ENCODE results near the gene FARSA. TPM values are rescaled to one million over a fixed set of nuclear protein-coding genes. Genes with fewer than 3 reads are reported as not detected.
A peak's percentile ranks its signal among the peaks of the same experiment; 100 is the strongest.
"Not testable (repeated sequence)": the region's sequence is repeated elsewhere in the genome, so short reads cannot be mapped to it uniquely, and the experiment has no call there.

Gene FARSA
- total RNA-seq, 2 experiments from 2014 or later = 109 to 110 TPM

GRCh38 chr19:12967907-12968306 is 34.4 kb upstream of the FARSA start:
- ChIA-PET CTCF (interaction anchor here (0.6 to 6.9 kb wide), 6 partner anchors 10 to 219 kb away, joined by 3 to 107 read pairs (median 6); no protein-coding TSS in a partner anchor), POLR2A (interaction anchor here (0.6 kb wide), 2 partner anchors 36 to 1238 kb away, joined by 3 to 4 read pairs; partner anchors contain the start of gene ADGRL1)
- no peak overlapping the region for H3K4me3 Mint-ChIP-seq

GRCh38 chr19:12965812-12966135 is 32.3 kb upstream of the FARSA start:
- no peaks in the 10 kb centered on the region for H3K27me3 Mint-ChIP-seq
- H3K4me1 Mint-ChIP-seq (ENCODE audit: low read depth) = peaks cover 13% of the 10 kb centered on the region
- no peak for DNase-seq
- no peaks in the 10 kb centered on the region for H3K9me3 Mint-ChIP-seq
- ChIA-PET CTCF (interaction anchor here (0.8 to 6.9 kb wide), 69 partner anchors 11 to 1123 kb away, joined by 3 to 107 read pairs (median 5); partner anchors contain the start of genes CALR, DNASE2, FARSA and GADD45GIP1), POLR2A (interaction anchor here (0.6 to 1.6 kb wide), 6 partner anchors 9 to 190 kb away, joined by 3 to 10 read pairs (median 4); partner anchors contain the start of genes CALR and FARSA)
- no peaks in the 10 kb centered on the region for H3K36me3 Mint-ChIP-seq
- no peak overlapping the region for H3K27ac Mint-ChIP-seq
- intact Hi-C loops (cut with micrococcal nuclease) = loop anchor here (1.0 to 2.0 kb wide), 2 partner anchors 33 to 80 kb away; partner anchors contain the start of gene FARSA
- H3K4me3 Mint-ChIP-seq = peak overlapping the region; percentile 54

More at GRCh38 chr19:12967907-12968306, 34.4 kb upstream of the FARSA start:
- Mint-ChIP-seq H3K4me1 (ENCODE audit: low read depth) (peaks cover 13% of the 10 kb centered on the region), H3K36me3 (no peaks in the 10 kb centered on the region), H3K27ac (no peak overlapping the region), H3K9me3 (no peaks in the 10 kb centered on the region), H3K27me3 (no peaks in the 10 kb centered on the region)
- no peak for DNase-seq
- intact Hi-C loops (cut with micrococcal nuclease) = no loop called here

GRCh38 chr19:12965017-12965811 is 31.7 kb upstream of the FARSA start:
- DNase-seq = peak; percentile 91
- Mint-ChIP-seq H3K9me3 (no peaks in the 10 kb centered on the region), H3K4me1 (ENCODE audit: low read depth) (peaks cover 10% of the 10 kb centered on the region), H3K27ac (peak overlapping the region; percentile 81), H3K36me3 (no peaks in the 10 kb centered on the region), H3K4me3 (peak overlapping the region; percentile 86), H3K27me3 (no peaks in the 10 kb centered on the region)
- ChIA-PET POLR2A (interaction anchor here (0.6 to 1.6 kb wide), 6 partner anchors 9 to 190 kb away, joined by 3 to 10 read pairs (median 4); partner anchors contain the start of genes CALR and FARSA), CTCF (interaction anchor here (0.6 to 6.9 kb wide), 70 partner anchors 11 to 1124 kb away, joined by 3 to 107 read pairs (median 4); partner anchors contain the start of genes CALR, DNASE2, FARSA and GADD45GIP1)
- intact Hi-C loops (cut with micrococcal nuclease) = loop anchor here (1.0 to 2.0 kb wide), 2 partner anchors 32 to 80 kb away; partner anchors contain the start of gene FARSA

- no peaks in the 10 kb centered on the region for H3K27me3 Mint-ChIP-seq
- DNase-seq = no peak
- peaks cover 6% of the 10 kb centered on the region for H3K36me3 Mint-ChIP-seq
- no peaks in the 10 kb centered on the region for H3K9me3 Mint-ChIP-seq
- ChIA-PET POLR2A (interaction anchor here (0.8 kb wide), 1 partner anchor 69 kb away, joined by 3 read pairs; the partner anchor contains the start of gene GCDH), CTCF (interaction anchor here (1.0 to 1.5 kb wide), 4 partner anchors 18 to 134 kb away, joined by 3 to 6 read pairs (median 4); no protein-coding TSS in a partner anchor)
- H3K4me3 Mint-ChIP-seq = no peak overlapping the region
- H3K27ac Mint-ChIP-seq = no peak overlapping the region
- peaks cover 17% of the 10 kb centered on the region for H3K4me1 Mint-ChIP-seq (ENCODE audit: low read depth)
- intact Hi-C loops (cut with micrococcal nuclease) = no loop called here
Measured at GRCh38 chr19:12959481-12959880, 26.0 kb upstream of the FARSA start.

- not testable (repeated sequence) for DNase-seq, H3K27me3 Mint-ChIP-seq, H3K9me3 Mint-ChIP-seq
- intact Hi-C loops (cut with micrococcal nuclease) = loop anchor here (1.0 kb wide), 1 partner anchor 18 kb away; no protein-coding TSS in a partner anchor
- Mint-ChIP-seq H3K4me1 (ENCODE audit: low read depth) (peaks cover 36% of the 10 kb centered on the region), H3K36me3 (peaks cover 19% of the 10 kb centered on the region), H3K27ac (peak overlapping the region; percentile 94), H3K4me3 (peak overlapping the region; percentile 88)
- ChIA-PET CTCF (interaction anchor here (5.7 kb wide), 1 partner anchor 8 kb away, joined by 64 read pairs; no protein-coding TSS in a partner anchor), POLR2A (interaction anchor here (0.7 to 3.1 kb wide), 2 partner anchors 11 to 90 kb away, joined by 3 to 17 read pairs; partner anchors contain the start of gene RAD23A)
Measured at GRCh38 chr19:12957389-12957952, 24.0 kb upstream of the FARSA start.

GRCh38 chr19:12956446-12957388 is 23.2 kb upstream of the FARSA start, which contains the start of gene GADD45GIP1:
Gene GADD45GIP1 (minus strand): TSS chr19:12957223. CDS start chr19:12957212, 11 bp downstream.
- peak; percentile 90 for DNase-seq
- H3K9me3 Mint-ChIP-seq = no peaks in the 10 kb centered on the region
- intact Hi-C loops (cut with micrococcal nuclease) = loop anchor here (1.0 kb wide), 1 partner anchor 17 kb away; no protein-coding TSS in a partner anchor
- H3K4me1 Mint-ChIP-seq (ENCODE audit: low read depth) = peaks cover 39% of the 10 kb centered on the region
- peak within 1 kb of the TSS; percentile 88 for H3K4me3 Mint-ChIP-seq
- no peaks in the 10 kb centered on the region for H3K27me3 Mint-ChIP-seq
- peaks cover 24% of the 10 kb centered on the region for H3K36me3 Mint-ChIP-seq
- POLR2A ChIA-PET = interaction anchor here (0.6 to 3.1 kb wide), 4 partner anchors 8 to 92 kb away, joined by 3 to 17 read pairs (median 4); partner anchors contain the start of genes CALR and RAD23A
- CTCF ChIA-PET = interaction anchor here (5.7 kb wide), 1 partner anchor 9 kb away, joined by 64 read pairs; no protein-coding TSS in a partner anchor
- peak within 1 kb of the TSS; percentile 94 for H3K27ac Mint-ChIP-seq

GRCh38 chr19:12955996-12956395 is 22.5 kb upstream of the FARSA start:
- intact Hi-C loops (cut with micrococcal nuclease) = no loop called here
- H3K4me3 Mint-ChIP-seq = peak overlapping the region; percentile 88
- no peaks in the 10 kb centered on the region for H3K9me3 Mint-ChIP-seq
- H3K27me3 Mint-ChIP-seq = no peaks in the 10 kb centered on the region
- ChIA-PET CTCF (interaction anchor here (0.7 to 5.7 kb wide), 2 partner anchors 9 to 105 kb away, joined by 3 to 64 read pairs; no protein-coding TSS in a partner anchor), POLR2A (interaction anchor here (1.0 to 3.1 kb wide), 3 partner anchors 9 to 18 kb away, joined by 3 to 17 read pairs (median 6); partner anchors contain the start of genes CALR and RAD23A)
- H3K27ac Mint-ChIP-seq = peak overlapping the region; percentile 77
- no peak for DNase-seq
- peaks cover 31% of the 10 kb centered on the region for H3K36me3 Mint-ChIP-seq
- peaks cover 41% of the 10 kb centered on the region for H3K4me1 Mint-ChIP-seq (ENCODE audit: low read depth)

- H3K4me3 Mint-ChIP-seq = peak overlapping the region; percentile 88
- peaks cover 41% of the 10 kb centered on the region for H3K4me1 Mint-ChIP-seq (ENCODE audit: low read depth)
- peaks cover 35% of the 10 kb centered on the region for H3K36me3 Mint-ChIP-seq
- intact Hi-C loops (cut with micrococcal nuclease); H3K27me3 Mint-ChIP-seq; H3K9me3 Mint-ChIP-seq; DNase-seq: not testable (repeated sequence)
- POLR2A ChIA-PET = interaction anchor here (1.5 to 3.1 kb wide), 3 partner anchors 9 to 65 kb away, joined by 3 to 17 read pairs (median 6); partner anchors contain the start of genes CALR, GCDH and RAD23A
- CTCF ChIA-PET = interaction anchor here (0.7 to 5.7 kb wide), 2 partner anchors 10 to 105 kb away, joined by 3 to 64 read pairs; no protein-coding TSS in a partner anchor
- H3K27ac Mint-ChIP-seq = peak overlapping the region; percentile 77
Measured at GRCh38 chr19:12955575-12955974, 22.1 kb upstream of the FARSA start.

- DNase-seq = peak; percentile 16
- peaks cover 42% of the 10 kb centered on the region for H3K4me1 Mint-ChIP-seq (ENCODE audit: low read depth)
- H3K27ac Mint-ChIP-seq = peak overlapping the region; percentile 77
- ChIA-PET CTCF (interaction anchor here (1.5 to 5.7 kb wide), 3 partner anchors 11 to 139 kb away, joined by 6 to 64 read pairs (median 7); no protein-coding TSS in a partner anchor), POLR2A (interaction anchor here (1.5 to 3.1 kb wide), 2 partner anchors 8 to 64 kb away, joined by 3 to 17 read pairs; partner anchors contain the start of genes GCDH and RAD23A)
- H3K27me3 Mint-ChIP-seq = no peaks in the 10 kb centered on the region
- no peaks in the 10 kb centered on the region for H3K9me3 Mint-ChIP-seq
- intact Hi-C loops (cut with micrococcal nuclease) = no loop called here
- H3K4me3 Mint-ChIP-seq = peak overlapping the region; percentile 88
- H3K36me3 Mint-ChIP-seq = peaks cover 44% of the 10 kb centered on the region
Measured at GRCh38 chr19:12954612-12954962, 21.1 kb upstream of the FARSA start.

- POLR2A ChIA-PET = interaction anchor here (1.5 to 3.1 kb wide), 2 partner anchors 7 to 63 kb away, joined by 3 to 17 read pairs; partner anchors contain the start of genes GCDH and RAD23A
- DNase-seq = peak; percentile 16
- Mint-ChIP-seq H3K36me3 (peaks cover 45% of the 10 kb centered on the region), H3K4me3 (no peak overlapping the region), H3K27me3 (no peaks in the 10 kb centered on the region), H3K27ac (peak overlapping the region; percentile 77), H3K4me1 (ENCODE audit: low read depth) (peaks cover 42% of the 10 kb centered on the region), H3K9me3 (no peaks in the 10 kb centered on the region)
- CTCF ChIA-PET = interaction anchor here (1.2 to 5.7 kb wide), 4 partner anchors 11 to 140 kb away, joined by 3 to 64 read pairs (median 6); no protein-coding TSS in a partner anchor
- intact Hi-C loops (cut with micrococcal nuclease) = no loop called here
Measured at GRCh38 chr19:12953799-12954611, 20.5 kb upstream of the FARSA start.

Measured in activated CD4-positive, alpha-beta memory T cell treated with anti-CD3 and anti-CD28 coated beads for 36 hours (primary cell).